GM19099 (cell line): Measurements from ENCODE around the gene CADPS2.

Experiments
- POLR2A ChIP-seq: IDR thresholded peaks from 3 replicates; pipeline ENCODE4 v1.6.1; 2011; ENCODE audit warnings: low read depth; ENCODE audit not compliant: insufficient read length; ENCODE audit errors: extremely low read depth

CADPS2 gene

GRCh38 chr7:122717356-122718089 lies 168.7 kb downstream of the CADPS2 start:
- TF ChIP-seq POLR2A: no peak

- TF ChIP-seq POLR2A: no peak
These were observed 171.1 kb downstream of the CADPS2 start for GRCh38 chr7:122715183-122715582.

GRCh38 chr7:122710916-122711315 lies 175.3 kb downstream of the CADPS2 start:
- TF ChIP-seq POLR2A: no peak

GRCh38 chr7:122709930-122710646 lies 176.2 kb downstream of the CADPS2 start:
- no peak for TF ChIP-seq POLR2A

GRCh38 chr7:122706836-122707235 lies 179.4 kb downstream of the CADPS2 start:
- no peak for TF ChIP-seq POLR2A

GRCh38 chr7:122702872-122703510 lies 183.3 kb downstream of the CADPS2 start, which contains the start of gene RNF148:
Gene RNF148 (minus strand): TSS chr7:122702922. CDS start chr7:122702750, 172 bp downstream.
- no peak for TF ChIP-seq POLR2A

GRCh38 chr7:122699017-122699416 lies 187.2 kb downstream of the CADPS2 start, which contains the start of gene RNF133:
Gene RNF133 (minus strand): TSS chr7:122699117. CDS start chr7:122698918, 199 bp downstream.
- TF ChIP-seq POLR2A: no peak

GRCh38 chr7:122695816-122696215 lies 190.4 kb downstream of the CADPS2 start:
- no peak for TF ChIP-seq POLR2A

GRCh38 chr7:122694697-122695096 lies 191.6 kb downstream of the CADPS2 start:
- TF ChIP-seq POLR2A: no peak

- TF ChIP-seq POLR2A: no peak
These were observed 193.4 kb downstream of the CADPS2 start for GRCh38 chr7:122692769-122693309.

GRCh38 chr7:122691569-122692235 lies 194.6 kb downstream of the CADPS2 start:
- TF ChIP-seq POLR2A: no peak

- TF ChIP-seq POLR2A: no peak
These were observed 196.7 kb downstream of the CADPS2 start for GRCh38 chr7:122689346-122690109.

GRCh38 chr7:122688400-122688998 lies 197.8 kb downstream of the CADPS2 start:
- no peak for TF ChIP-seq POLR2A
